Thyroid gland (tissue), 4 donors: ENCODE measurements around the gene CRLF1.
"Not testable (repeated sequence)": the region's sequence is repeated elsewhere in the genome, so short reads cannot be mapped to it uniquely, and the experiment has no call there.

Experiments
- CTCF ChIP-seq, 6 experiments: fragments of 200-600 bp in 3 of 6; fragments of 450-650 bp in 3 of 6; sonication (generic) in 3 of 6; IDR thresholded peaks; one replicate each; pipeline ENCODE4 v1.5.1; 2016 to 2019; ENCODE audit warnings: antibody characterized with exemption in 6 of 6, mild to moderate bottlenecking in 2 of 6, inconsistent platforms in 1 of 6, moderate library complexity in 1 of 6
- POLR2A ChIP-seq, 2 donors: fragments of 450-650 bp; IDR thresholded peaks; one replicate each; pipeline ENCODE4 v1.6.1; 2017; ENCODE audit warnings: antibody characterized with exemption in 2 of 2, mild to moderate bottlenecking in 2 of 2, moderate library complexity in 1 of 2

DNA sequence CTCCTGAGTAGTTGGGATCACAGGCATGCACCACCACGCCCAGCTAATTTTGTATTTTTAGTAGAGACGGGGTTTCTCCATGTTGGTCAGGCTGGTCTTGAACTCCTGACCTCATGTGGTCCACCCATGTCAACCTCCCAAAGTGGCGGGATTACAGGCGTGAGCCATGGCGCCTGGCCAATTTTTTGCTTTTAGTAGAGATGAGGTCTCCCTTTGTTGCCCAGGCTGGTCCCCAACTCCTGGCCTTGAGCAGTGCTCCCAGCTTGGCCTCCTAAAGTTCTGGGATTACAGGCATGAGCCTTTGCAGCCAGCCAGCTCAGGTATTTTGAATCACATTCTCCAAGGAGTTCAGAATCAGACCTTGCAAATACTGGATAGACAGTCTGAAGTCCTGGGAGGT, 13.9 kb downstream of the CRLF1 start:
- TF ChIP-seq CTCF, POLR2A (IDR thresholded peaks at IDR 0.05): not testable (repeated sequence)
